Keratinocyte (primary cell): ENCODE measurements around the gene N4BP2. TPM values are rescaled to one million over a fixed set of nuclear protein-coding genes. Genes with fewer than 3 reads are reported as not detected.
"Not testable (repeated sequence)": the region's sequence is repeated elsewhere in the genome, so short reads cannot be mapped to it uniquely, and the experiment has no call there.

Experiments
- DNase-seq: peaks from one replicate; pipeline ENCODE4 v3.0.0-alpha.2; 2011; ENCODE audit warnings: low read depth, missing footprints, low spot score
- FAIRE-seq: peaks from 2 replicates; lab custom pipeline; 2011; peaks lifted over from hg19 to GRCh38; lab: Jason Lieb, UNC
- H2AFZ ChIP-seq: 2 replicates; pipeline ENCODE4 v1.6.0; 2012; ENCODE audit warnings: low read length, control low read depth, inconsistent platforms; ENCODE audit not compliant: control insufficient read depth
- H3K27ac ChIP-seq: 2 replicates; pipeline ENCODE4 v1.5.1; 2011; ENCODE audit warnings: low read length; ENCODE audit not compliant: control insufficient read depth, insufficient read depth
- H3K27me3 ChIP-seq: 3 replicates; pipeline ENCODE4 v1.6.0; 2011; ENCODE audit warnings: low read length; ENCODE audit not compliant: control insufficient read depth, insufficient read depth; ENCODE audit errors: extremely low read depth
- H3K36me3 ChIP-seq, 2 experiments: 2 replicates in 1 of 2; 3 replicates in 1 of 2; pipeline ENCODE4 v1.5.1; 2011; ENCODE audit warnings: low read length in 2 of 2, mild to moderate bottlenecking in 1 of 2; ENCODE audit not compliant: control insufficient read depth in 2 of 2, insufficient read depth in 2 of 2; ENCODE audit errors: extremely low read depth in 1 of 2
- H3K4me1 ChIP-seq: 3 replicates; pipeline ENCODE4 v1.5.1; 2011; ENCODE audit warnings: low read length; ENCODE audit not compliant: control insufficient read depth, insufficient read depth; ENCODE audit errors: extremely low read depth
- H3K4me2 ChIP-seq: 3 replicates; pipeline ENCODE4 v1.6.0; 2011; ENCODE audit warnings: low read depth, low read length; ENCODE audit not compliant: control insufficient read depth, insufficient read depth; ENCODE audit errors: extremely low read depth
- H3K4me3 ChIP-seq, 3 experiments: fragments of 200-600 bp in 1 of 3; sonication (generic) in 1 of 3; 2 replicates in 2 of 3; 3 replicates in 1 of 3; pipeline ENCODE4 v1.5.1; 2011 to 2016; ENCODE audit warnings: low read length in 3 of 3, mild to moderate bottlenecking in 3 of 3, control low read depth in 2 of 3, inconsistent platforms in 1 of 3, low read depth in 1 of 3, mixed read lengths in 1 of 3, mixed run types in 1 of 3, moderate library complexity in 1 of 3; ENCODE audit not compliant: control insufficient read depth in 2 of 3, insufficient read depth in 2 of 3; ENCODE audit errors: extremely low read depth in 1 of 3
- H3K79me2 ChIP-seq: 2 replicates; pipeline ENCODE4 v1.6.0; 2012; ENCODE audit warnings: low read length; ENCODE audit not compliant: control insufficient read depth, insufficient read depth
- H3K9ac ChIP-seq: 3 replicates; pipeline ENCODE4 v1.6.0; 2011; ENCODE audit warnings: low read length; ENCODE audit not compliant: control insufficient read depth, insufficient read depth; ENCODE audit errors: extremely low read depth
- H3K9me1 ChIP-seq: 3 replicates; pipeline ENCODE4 v1.6.0; 2011; ENCODE audit warnings: low read length; ENCODE audit not compliant: control insufficient read depth, insufficient read depth; ENCODE audit errors: extremely low read depth
- H3K9me3 ChIP-seq: 2 replicates; pipeline ENCODE4 v1.5.1; 2012; ENCODE audit warnings: low read depth, low read length; ENCODE audit not compliant: control insufficient read depth
- H4K20me1 ChIP-seq: 3 replicates; pipeline ENCODE4 v1.6.0; 2011; ENCODE audit warnings: low read length; ENCODE audit not compliant: control insufficient read depth, insufficient read depth; ENCODE audit errors: extremely low read depth
- EZH2 ChIP-seq: IDR thresholded peaks from one replicate; pipeline ENCODE4 v1.6.1; 2012; ENCODE audit warnings: inconsistent platforms, mild to moderate bottlenecking, low read length, moderate library complexity
- dilution Hi-C: fragments of 300-500 bp; cut with MboI; formaldehyde crosslinking; loops from one replicate; pipeline ENCODE4 v1.7.0; 2020; ENCODE audit warnings: low sequenced_read_pairs; ENCODE audit not compliant: extremely low pct_ligation_motif_present
- polyA plus RNA-seq, 5 experiments: library from polyadenylated mRNA; depleted of rRNA in 3 of 5; stranded (reverse) in 3 of 5; stranded (forward) in 1 of 5; unstranded in 1 of 5; fragments of >200 nt; gene quantifications; 1 replicate in 1 of 5; 2 replicates in 3 of 5; 3 replicates in 1 of 5; pipeline versions ENCODE4 v1.2.1 to v1.2.3, GENCODE V29; 2011 to 2012; ENCODE audit warnings: missing spikeins in 2 of 5, low read depth in 1 of 5, low replicate concordance in 1 of 5
- TF ChIP-seq, protein P1 (sequence below), 3 experiments: IDR thresholded peaks in 1 of 3; conservative IDR thresholded peaks in 1 of 3; optimal IDR thresholded peaks in 1 of 3; 2 replicates in 2 of 3; 3 replicates in 1 of 3; pipeline versions ENCODE3 to v1.5.1; 2011; ENCODE audit warnings: low read length in 3 of 3, mild to moderate bottlenecking in 3 of 3, moderate library complexity in 2 of 3, control low read depth in 1 of 3, inconsistent platforms in 1 of 3; ENCODE audit not compliant: insufficient read depth in 2 of 3; ENCODE audit errors: extremely low read depth in 1 of 3

The N4BP2 gene
- polyA plus RNA-seq, 1 donor (not counting 4 experiments of a cell fraction or from before 2014, with no cell fraction given) = 2.7 TPM

DNA sequence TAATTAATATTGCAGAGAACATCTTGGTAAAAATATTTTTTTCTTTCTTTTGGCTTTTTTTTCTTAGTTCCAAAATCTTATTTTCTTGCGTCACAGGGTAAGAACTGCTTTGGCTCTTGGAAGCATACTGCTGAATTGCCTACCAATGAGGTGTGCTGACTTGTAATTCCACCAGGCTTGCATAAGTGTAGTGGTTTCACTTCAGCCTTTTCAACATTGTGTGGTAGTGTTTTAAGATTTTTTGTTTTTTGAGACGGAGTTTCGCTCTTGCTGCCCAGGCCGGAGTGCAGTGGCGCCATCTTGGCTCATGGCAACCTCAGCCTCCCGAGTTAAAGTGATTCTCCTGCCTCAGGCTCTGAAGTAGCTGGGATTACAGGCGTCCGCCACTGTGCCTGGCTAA, 42.4 kb downstream of the N4BP2 start:
- FAIRE-seq = no peak

DNA sequence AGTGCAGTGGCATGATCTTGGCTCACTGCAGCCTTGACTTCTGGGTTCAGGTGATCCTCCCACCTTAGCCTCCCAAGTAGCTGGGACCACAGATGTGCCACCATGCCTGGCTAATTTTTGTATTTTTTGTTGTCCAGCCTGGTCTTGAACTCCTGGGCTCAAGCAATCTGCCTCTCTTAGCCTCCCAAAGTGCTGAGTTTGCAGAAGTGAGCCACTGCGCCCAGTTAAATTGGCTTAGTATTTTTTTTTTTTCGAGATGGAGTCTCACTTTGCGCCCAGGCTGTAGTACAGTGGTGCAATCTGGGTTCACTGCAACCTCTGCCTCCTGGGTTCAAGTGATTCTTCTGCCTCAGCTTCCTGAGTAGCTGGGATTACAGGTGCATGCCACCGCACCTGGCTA, 50.5 kb downstream of the N4BP2 start:
- H4K20me1 ChIP-seq, H3K4me3 ChIP-seq, H3K4me1 ChIP-seq, H3K36me3 ChIP-seq, H3K9ac ChIP-seq, H3K27me3 ChIP-seq, H3K9me3 ChIP-seq, H3K4me2 ChIP-seq, DNase-seq, H2AFZ ChIP-seq, H3K79me2 ChIP-seq, FAIRE-seq, H3K9me1 ChIP-seq, H3K27ac ChIP-seq, dilution Hi-C loops: not testable (repeated sequence)

More for the DNA sequence above, 42.4 kb downstream of the N4BP2 start:
- Histone ChIP-seq H3K9me1 (no peaks in the 10 kb centered on the region), H3K4me2 (no peak overlapping the region), H3K27me3 (no peaks in the 10 kb centered on the region), H3K36me3 (peaks cover 2 to 3% of the 10 kb centered on the region in 2 experiments), H2AFZ (no peak overlapping the region), H3K9me3 (no peaks in the 10 kb centered on the region), H3K4me3 (no peak overlapping the region), H3K9ac (no peak overlapping the region), H3K79me2 (no peaks in the 10 kb centered on the region), H4K20me1 (no peaks in the 10 kb centered on the region), H3K4me1 (no peaks in the 10 kb centered on the region), H3K27ac (no peak overlapping the region)
- TF ChIP-seq EZH2 = no peak
- TF ChIP-seq, protein P1, sequence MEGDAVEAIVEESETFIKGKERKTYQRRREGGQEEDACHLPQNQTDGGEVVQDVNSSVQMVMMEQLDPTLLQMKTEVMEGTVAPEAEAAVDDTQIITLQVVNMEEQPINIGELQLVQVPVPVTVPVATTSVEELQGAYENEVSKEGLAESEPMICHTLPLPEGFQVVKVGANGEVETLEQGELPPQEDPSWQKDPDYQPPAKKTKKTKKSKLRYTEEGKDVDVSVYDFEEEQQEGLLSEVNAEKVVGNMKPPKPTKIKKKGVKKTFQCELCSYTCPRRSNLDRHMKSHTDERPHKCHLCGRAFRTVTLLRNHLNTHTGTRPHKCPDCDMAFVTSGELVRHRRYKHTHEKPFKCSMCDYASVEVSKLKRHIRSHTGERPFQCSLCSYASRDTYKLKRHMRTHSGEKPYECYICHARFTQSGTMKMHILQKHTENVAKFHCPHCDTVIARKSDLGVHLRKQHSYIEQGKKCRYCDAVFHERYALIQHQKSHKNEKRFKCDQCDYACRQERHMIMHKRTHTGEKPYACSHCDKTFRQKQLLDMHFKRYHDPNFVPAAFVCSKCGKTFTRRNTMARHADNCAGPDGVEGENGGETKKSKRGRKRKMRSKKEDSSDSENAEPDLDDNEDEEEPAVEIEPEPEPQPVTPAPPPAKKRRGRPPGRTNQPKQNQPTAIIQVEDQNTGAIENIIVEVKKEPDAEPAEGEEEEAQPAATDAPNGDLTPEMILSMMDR (optimal IDR thresholded peaks at IDR 0.05 in 1 of 3, IDR thresholded peaks at IDR 0.05 in 1 of 3, conservative IDR thresholded peaks at IDR 0.05 in 1 of 3; ENCODE audit: extremely low read depth in 1 of 3, insufficient read depth in 2 of 3, low read length in 3 of 3) = no peak
- no peak for DNase-seq
- dilution Hi-C loops = no loop called here
